Peyer's patch (tissue), 4 donors: ENCODE data around the gene GREB1. TPM values are rescaled to one million over a fixed set of nuclear protein-coding genes. Genes with fewer than 3 reads are reported as not detected.

Experiments used
- DNase-seq, 3 donors: peaks; one replicate each; pipeline ENCODE4 v3.0.0-alpha.2; 2017 to 2019
- H3K27ac ChIP-seq, 4 donors: fragments of 200-600 bp; sonication (generic); one replicate each; pipeline ENCODE4 v1.5.1; 2016 to 2019
- H3K27me3 ChIP-seq, 2 donors: fragments of 200-600 bp; sonication (generic); one replicate each; pipeline ENCODE4 v1.5.1; 2019
- H3K36me3 ChIP-seq, 3 donors: fragments of 200-600 bp; sonication (generic); one replicate each; pipeline ENCODE4 v1.5.1; 2016 to 2019
- H3K4me1 ChIP-seq, 4 donors: fragments of 200-600 bp; sonication (generic); one replicate each; pipeline ENCODE4 v1.5.1; 2016 to 2019
- H3K4me3 ChIP-seq, 4 donors: fragments of 200-600 bp; sonication (generic); 1 replicate in 3 of 4; 2 replicates in 1 of 4; pipeline ENCODE4 v1.5.1; 2016 to 2019; ENCODE audit warnings: mild to moderate bottlenecking in 1 of 4
- H3K9me3 ChIP-seq, 4 donors: fragments of 200-600 bp; sonication (generic); one replicate each; pipeline ENCODE4 v1.5.1; 2016 to 2019; ENCODE audit warnings: mild to moderate bottlenecking in 1 of 4
- POLR2A ChIP-seq, 2 donors: fragments of 450-650 bp; IDR thresholded peaks; one replicate each; pipeline ENCODE4 v1.5.1; 2017; ENCODE audit warnings: antibody characterized with exemption in 2 of 2, mild to moderate bottlenecking in 2 of 2, moderate library complexity in 2 of 2
- total RNA-seq, 4 donors: library from RNA; depleted of rRNA; stranded (reverse); fragments of >200 nt; gene quantifications; one replicate each; pipeline ENCODE4 v1.1.0, GENCODE V29; 2016
- TF ChIP-seq, protein P1 (sequence below), 6 experiments: fragments of 450-650 bp in 4 of 6; fragments of 200-600 bp in 2 of 6; sonication (generic) in 1 of 6; IDR thresholded peaks; one replicate each; pipeline ENCODE4 v1.5.1; 2017 to 2019; ENCODE audit warnings: antibody characterized with exemption in 6 of 6, mild to moderate bottlenecking in 3 of 6, moderate library complexity in 1 of 6

The GREB1 gene
- total RNA-seq, 4 donors from 2014 or later, result 0.88 to 4.1 (median 1.9) TPM

DNA sequence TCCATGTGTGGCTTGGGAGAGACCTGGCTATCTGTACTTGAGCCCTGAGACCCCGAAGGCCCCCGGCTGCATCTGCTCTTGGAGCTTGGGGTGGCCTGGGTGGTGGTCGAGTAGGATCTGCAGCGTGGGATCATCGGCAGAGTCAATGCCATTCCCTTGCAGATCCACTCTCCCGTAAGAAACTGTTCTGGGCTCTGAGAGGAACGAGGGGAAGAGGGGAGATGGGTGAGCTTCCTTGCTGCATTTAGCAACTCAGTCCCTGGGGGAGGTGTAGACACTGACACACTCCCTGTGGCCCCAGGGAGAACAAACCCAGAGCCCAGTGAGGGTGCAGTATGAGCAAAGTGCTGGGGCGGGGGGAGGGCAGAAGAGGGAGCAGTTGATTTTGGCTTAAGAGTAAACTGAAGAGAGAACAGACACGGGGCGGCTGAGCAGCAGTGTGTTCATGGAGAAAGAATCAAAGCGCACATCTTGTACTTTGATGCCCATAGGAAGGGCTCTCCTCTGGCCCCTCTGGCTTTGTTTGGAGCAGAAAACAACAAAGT, 8.5 kb downstream of the GREB1 start:
- Histone ChIP-seq H3K4me1 (no peaks in the 10 kb centered on the region), H3K27me3 (no peaks in the 10 kb centered on the region), H3K36me3 (no peaks in the 10 kb centered on the region), H3K27ac (no peak overlapping the region), H3K4me3 (no peak overlapping the region), H3K9me3 (no peaks in the 10 kb centered on the region)
- no peak for DNase-seq
- no peak for TF ChIP-seq POLR2A (IDR thresholded peaks at IDR 0.05)
- TF ChIP-seq, protein P1, sequence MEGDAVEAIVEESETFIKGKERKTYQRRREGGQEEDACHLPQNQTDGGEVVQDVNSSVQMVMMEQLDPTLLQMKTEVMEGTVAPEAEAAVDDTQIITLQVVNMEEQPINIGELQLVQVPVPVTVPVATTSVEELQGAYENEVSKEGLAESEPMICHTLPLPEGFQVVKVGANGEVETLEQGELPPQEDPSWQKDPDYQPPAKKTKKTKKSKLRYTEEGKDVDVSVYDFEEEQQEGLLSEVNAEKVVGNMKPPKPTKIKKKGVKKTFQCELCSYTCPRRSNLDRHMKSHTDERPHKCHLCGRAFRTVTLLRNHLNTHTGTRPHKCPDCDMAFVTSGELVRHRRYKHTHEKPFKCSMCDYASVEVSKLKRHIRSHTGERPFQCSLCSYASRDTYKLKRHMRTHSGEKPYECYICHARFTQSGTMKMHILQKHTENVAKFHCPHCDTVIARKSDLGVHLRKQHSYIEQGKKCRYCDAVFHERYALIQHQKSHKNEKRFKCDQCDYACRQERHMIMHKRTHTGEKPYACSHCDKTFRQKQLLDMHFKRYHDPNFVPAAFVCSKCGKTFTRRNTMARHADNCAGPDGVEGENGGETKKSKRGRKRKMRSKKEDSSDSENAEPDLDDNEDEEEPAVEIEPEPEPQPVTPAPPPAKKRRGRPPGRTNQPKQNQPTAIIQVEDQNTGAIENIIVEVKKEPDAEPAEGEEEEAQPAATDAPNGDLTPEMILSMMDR (IDR thresholded peaks at IDR 0.05), result no peak

DNA sequence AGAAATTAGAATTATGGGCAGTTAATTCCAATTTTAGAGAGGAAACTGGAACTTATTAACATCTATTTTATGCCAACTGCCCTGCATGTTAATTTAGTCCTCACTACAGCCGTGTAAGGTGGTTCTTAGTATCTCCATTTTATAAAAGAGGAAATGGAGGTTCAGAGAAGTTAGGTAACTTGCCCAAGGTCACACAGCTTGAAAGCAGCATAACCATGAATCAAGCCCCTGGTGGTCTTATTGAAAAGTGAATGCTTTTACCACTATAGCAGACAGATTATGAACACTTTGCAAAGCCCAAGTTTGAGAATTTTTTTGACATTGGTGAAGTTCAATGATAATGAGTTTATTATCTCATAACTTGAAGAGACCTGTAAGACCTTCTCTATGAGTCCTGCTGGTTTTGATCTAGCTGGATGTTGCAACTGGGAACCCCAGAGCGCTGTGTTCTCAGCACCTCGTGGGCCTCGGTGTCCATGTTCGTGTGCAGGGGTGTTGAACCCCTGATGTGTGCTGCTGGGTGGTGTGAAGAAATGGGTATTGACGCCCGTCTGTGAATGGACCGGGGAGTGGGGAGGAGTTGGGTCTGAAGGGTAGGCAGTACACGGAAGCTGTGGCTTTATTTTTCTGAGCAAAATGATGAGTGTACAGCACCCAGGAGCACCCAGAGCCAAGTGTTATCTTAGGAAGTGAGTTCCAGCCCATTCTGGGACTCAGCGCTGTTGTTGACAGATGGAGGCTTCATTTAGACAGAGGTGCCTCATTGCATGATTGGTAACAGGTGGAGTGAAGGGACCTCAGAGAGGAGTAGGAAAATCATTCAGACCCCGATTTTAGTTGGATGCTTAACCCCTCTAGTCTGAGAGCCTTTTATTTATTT, 9.7 kb downstream of the GREB1 start:
- Histone ChIP-seq H3K36me3 (no peaks in the 10 kb centered on the region), H3K4me3 (no peak overlapping the region)

DNA sequence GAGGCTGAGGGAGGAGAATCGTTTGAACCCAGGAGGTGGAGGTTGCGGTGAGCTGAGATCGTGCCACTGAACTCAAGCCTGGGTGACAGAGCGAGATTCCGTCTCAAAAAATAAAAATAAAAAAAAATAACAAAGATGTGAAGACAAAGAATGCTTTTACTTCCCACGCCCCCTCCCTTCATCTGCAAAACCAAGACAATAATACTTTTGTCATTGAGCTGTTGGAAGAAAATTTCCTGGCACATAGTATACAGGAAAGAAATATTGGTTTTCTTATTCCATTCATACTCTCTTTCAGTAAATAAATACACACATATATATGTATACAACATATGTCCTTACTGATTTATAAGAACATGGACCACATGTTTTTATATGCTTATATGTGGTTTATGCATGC, 12.2 kb downstream of the GREB1 start:
- TF ChIP-seq, protein P1 (IDR thresholded peaks at IDR 0.05), result no peak
- no peak for TF ChIP-seq POLR2A (IDR thresholded peaks at IDR 0.05)
- DNase-seq, result no peak
- no peaks in the 10 kb centered on the region for H3K4me1 ChIP-seq
- no peaks in the 10 kb centered on the region for H3K36me3 ChIP-seq
- no peaks in the 10 kb centered on the region for H3K27me3 ChIP-seq
- H3K4me3 ChIP-seq, result no peak overlapping the region
- no peaks in the 10 kb centered on the region for H3K9me3 ChIP-seq
- H3K27ac ChIP-seq, result no peak overlapping the region

More for the DNA sequence above, 9.7 kb downstream of the GREB1 start:
- TF ChIP-seq, protein P1 (IDR thresholded peaks at IDR 0.05), result no peak
- Histone ChIP-seq H3K9me3 (no peaks in the 10 kb centered on the region), H3K27ac (no peak overlapping the region), H3K4me1 (no peaks in the 10 kb centered on the region), H3K27me3 (no peaks in the 10 kb centered on the region)
- DNase-seq, result no peak

DNA sequence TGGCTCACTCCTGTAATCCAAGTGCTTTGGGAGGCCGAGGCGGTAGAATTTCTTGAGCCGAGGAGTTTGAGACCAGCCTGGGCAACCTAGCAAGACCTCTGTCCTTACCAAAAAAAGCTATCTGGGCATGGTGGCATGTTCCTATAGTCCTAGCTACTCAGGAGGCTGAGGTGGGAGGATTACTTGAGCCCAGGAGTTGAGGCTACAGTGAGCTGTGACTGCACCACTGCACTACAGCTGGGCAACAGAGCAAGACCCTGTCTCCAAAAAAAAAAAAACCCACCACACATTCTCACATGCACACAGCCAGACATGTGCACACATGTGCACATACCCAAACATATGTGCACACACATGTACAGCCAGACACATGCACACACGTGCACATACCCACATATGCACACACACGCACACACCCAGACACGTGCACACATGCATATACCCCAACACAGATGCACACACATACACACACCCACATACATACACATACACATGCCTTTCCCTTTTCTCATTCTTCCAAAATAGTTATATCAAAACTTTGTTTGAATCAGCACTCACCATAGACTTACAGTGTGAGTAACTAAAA, 14.2 kb downstream of the GREB1 start:
- H3K27ac ChIP-seq, result no peak overlapping the region
- no peaks in the 10 kb centered on the region for H3K4me1 ChIP-seq
- TF ChIP-seq, protein P1 (IDR thresholded peaks at IDR 0.05), result no peak
- no peak for TF ChIP-seq POLR2A (IDR thresholded peaks at IDR 0.05)
- H3K27me3 ChIP-seq, result no peaks in the 10 kb centered on the region
- no peaks in the 10 kb centered on the region for H3K36me3 ChIP-seq
- H3K9me3 ChIP-seq, result no peaks in the 10 kb centered on the region
- DNase-seq, result no peak
- H3K4me3 ChIP-seq, result no peak overlapping the region

DNA sequence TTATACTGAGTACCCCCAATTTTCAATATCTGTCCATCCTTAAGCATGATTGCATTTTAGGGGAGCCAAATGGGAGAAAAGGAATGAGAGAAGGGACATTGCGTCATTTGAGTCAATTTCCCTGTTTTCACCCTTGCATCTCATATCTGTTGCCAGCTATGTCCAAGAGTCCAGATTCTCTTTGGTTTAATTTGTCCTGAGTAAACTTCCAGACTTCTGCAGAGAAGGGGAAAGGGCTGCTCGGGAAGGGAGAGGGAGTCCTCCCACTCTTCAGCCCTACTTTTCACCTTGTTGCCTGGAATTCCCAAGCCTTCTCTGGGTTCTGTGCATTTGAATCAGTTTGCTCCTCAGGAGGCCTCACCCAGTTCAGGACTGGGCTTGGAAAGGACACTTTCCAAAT, 16.5 kb downstream of the GREB1 start:
- Histone ChIP-seq H3K36me3 (no peaks in the 10 kb centered on the region), H3K27ac (no peak overlapping the region), H3K4me3 (no peak overlapping the region), H3K27me3 (no peaks in the 10 kb centered on the region), H3K4me1 (no peaks in the 10 kb centered on the region), H3K9me3 (no peaks in the 10 kb centered on the region)
- no peak for DNase-seq
- no peak for TF ChIP-seq POLR2A (IDR thresholded peaks at IDR 0.05)
- TF ChIP-seq, protein P1 (IDR thresholded peaks at IDR 0.05), result no peak
